Mesenteric fat pad (tissue), 1 donor: ENCODE measurements around the gene SFN. TPM values are rescaled to one million over a fixed set of nuclear protein-coding genes. Genes with fewer than 3 reads are reported as not detected.

Source experiments
- DNase-seq: peaks from one replicate; pipeline ENCODE4 v3.0.0-alpha.2; 2020; ENCODE audit warnings: low spot score
- total RNA-seq: library from RNA; stranded (reverse); fragmentation: NEBNext Ultra II Directional; extraction: Animal tissue kit (Norgen Biotek cat#: 25700); gene quantifications from one replicate; pipeline ENCODE4 v1.2.1, GENCODE V29; 2021
- donor health status: DM: yes; HTN: yes; CAD: no.

SFN gene
- total RNA-seq, 1 donor from 2014 or later = 1.3 TPM

GRCh38 chr1:26910343-26911160 is 47.6 kb downstream of the SFN start:
- no peak for DNase-seq

GRCh38 chr1:26911399-26912146 is 48.6 kb downstream of the SFN start:
- no peak for DNase-seq

- no peak for DNase-seq
Observed at GRCh38 chr1:26912147-26912490, 49.2 kb downstream of the SFN start.

GRCh38 chr1:26913389-26913753 is 50.4 kb downstream of the SFN start:
- DNase-seq = no peak

Other genes starting within 250 kb of the SFN start
- gene ARID1A, start 167.1 kb upstream of the SFN start, total RNA-seq = 64.2 TPM
- gene PIGV, start 75.2 kb upstream of the SFN start, total RNA-seq = 9.0 TPM
- gene ZDHHC18, start 36.5 kb upstream of the SFN start, total RNA-seq = 52.5 TPM
- 28.5 TPM for gene GPN2, start 27.1 kb downstream of the SFN start, total RNA-seq
- 13.0 TPM for gene GPATCH3, start 37.3 kb downstream of the SFN start, total RNA-seq
- gene NR0B2, start 50.8 kb downstream of the SFN start, total RNA-seq = 0.29 TPM
- 49.7 TPM for gene NUDC, start 58.6 kb downstream of the SFN start, total RNA-seq
- gene KDF1, start 97.3 kb downstream of the SFN start, total RNA-seq = not detected
- 1.7 TPM for gene TRNP1, start 130.5 kb downstream of the SFN start, total RNA-seq
- gene TENT5B, start 149.7 kb downstream of the SFN start, total RNA-seq = 3.3 TPM